A549 (cell line): ENCODE results near the gene PGPEP1. TPM values are rescaled to one million over a fixed set of nuclear protein-coding genes. Genes with fewer than 3 reads are reported as not detected.

ENCODE experiments used
- polyA plus RNA-seq, 4 experiments: library from polyadenylated mRNA; depleted of rRNA in 3 of 4; stranded (reverse); fragments of >200 nt; fragmentation: RNase III in 1 of 4; extraction: RNeasy Plus Mini Kit Qiagen cat#74134 plus additional on column Dnase treatment in 1 of 4; gene quantifications; 2 replicates in 3 of 4; 3 replicates in 1 of 4; pipeline ENCODE4 v1.2.3, GENCODE V29; 2011 to 2017
- small RNA-seq, 6 experiments: library from RNA; depleted of rRNA; stranded (forward); fragments of <200 nt; gene quantifications; one replicate each; pipeline ENCODE3, GENCODE V24; 2012

The PGPEP1 gene
- polyA plus RNA-seq, 2 of the 4 experiments (the other 2 are of a cell fraction): 5.3 to 7.1 TPM

Small RNA genes within 50 kb of the gene (small RNA-seq; reads per million reads assigned to genes)
- gene MIR3189 (0 to 16.4 (median 6.5) reads per million in 6 experiments), gene RN7SL513P (0 to 2.6 (median 0) reads per million in 6 experiments)

Other genes starting within 250 kb of the PGPEP1 start
- 1.3 and 1.9 TPM in 2 replicates for gene MAST3, start 242.8 kb upstream of the PGPEP1 start, polyA plus RNA-seq (2011; rRNA removed)
- 2.0 to 2.5 TPM (median 2.0 TPM) in 3 replicates for gene MAST3, start 242.8 kb upstream of the PGPEP1 start, polyA plus RNA-seq (2017; fragmentation: RNase III; extraction: RNeasy Plus Mini Kit Qiagen cat#74134 plus additional on column Dnase treatment)
- 5.3 and 6.7 TPM in 2 replicates for gene PIK3R2, start 187.4 kb upstream of the PGPEP1 start, polyA plus RNA-seq (2011; rRNA removed)
- 8.3 to 12.4 TPM (median 9.3 TPM) in 3 replicates for gene PIK3R2, start 187.4 kb upstream of the PGPEP1 start, polyA plus RNA-seq (2017; fragmentation: RNase III; extraction: RNeasy Plus Mini Kit Qiagen cat#74134 plus additional on column Dnase treatment)
- 11.2 and 12.3 TPM in 2 replicates for gene IFI30, start 166.8 kb upstream of the PGPEP1 start, polyA plus RNA-seq (2011; rRNA removed)
- gene IFI30, start 166.8 kb upstream of the PGPEP1 start, polyA plus RNA-seq (2017; fragmentation: RNase III; extraction: RNeasy Plus Mini Kit Qiagen cat#74134 plus additional on column Dnase treatment): 13.5 to 19.8 TPM (median 16.8 TPM) in 3 replicates
- gene MPV17L2, start 147.4 kb upstream of the PGPEP1 start, polyA plus RNA-seq (2011; rRNA removed): 8.3 and 11.4 TPM in 2 replicates
- gene MPV17L2, start 147.4 kb upstream of the PGPEP1 start, polyA plus RNA-seq (2017; fragmentation: RNase III; extraction: RNeasy Plus Mini Kit Qiagen cat#74134 plus additional on column Dnase treatment): 12.2 to 13.9 TPM (median 12.3 TPM) in 3 replicates
- 0.39 and 1.0 TPM in 2 replicates for gene RAB3A, start 136.6 kb upstream of the PGPEP1 start, polyA plus RNA-seq (2011; rRNA removed)
- gene RAB3A, start 136.6 kb upstream of the PGPEP1 start, polyA plus RNA-seq (2017; fragmentation: RNase III; extraction: RNeasy Plus Mini Kit Qiagen cat#74134 plus additional on column Dnase treatment): 1.0 to 1.6 TPM (median 1.4 TPM) in 3 replicates
- gene PDE4C, start 114.2 kb upstream of the PGPEP1 start, polyA plus RNA-seq (2011; rRNA removed): 0.25 and 0.54 TPM in 2 replicates
- 0.34 to 0.65 TPM (median 0.55 TPM) in 3 replicates for gene PDE4C, start 114.2 kb upstream of the PGPEP1 start, polyA plus RNA-seq (2017; fragmentation: RNase III; extraction: RNeasy Plus Mini Kit Qiagen cat#74134 plus additional on column Dnase treatment)
- 0.34 and 0.63 TPM in 2 replicates for gene IQCN, start 66.1 kb upstream of the PGPEP1 start, polyA plus RNA-seq (2011; rRNA removed)
- 0.49 to 0.64 TPM (median 0.50 TPM) in 3 replicates for gene IQCN, start 66.1 kb upstream of the PGPEP1 start, polyA plus RNA-seq (2017; fragmentation: RNase III; extraction: RNeasy Plus Mini Kit Qiagen cat#74134 plus additional on column Dnase treatment)
- gene JUND, start 59.0 kb upstream of the PGPEP1 start, polyA plus RNA-seq (2011; rRNA removed): 52.9 and 68.9 TPM in 2 replicates
- 52.6 to 70.4 TPM (median 65.1 TPM) in 3 replicates for gene JUND, start 59.0 kb upstream of the PGPEP1 start, polyA plus RNA-seq (2017; fragmentation: RNase III; extraction: RNeasy Plus Mini Kit Qiagen cat#74134 plus additional on column Dnase treatment)
- 106 and 154 TPM in 2 replicates for gene LSM4, start 17.5 kb upstream of the PGPEP1 start, polyA plus RNA-seq (2011; rRNA removed)
- gene LSM4, start 17.5 kb upstream of the PGPEP1 start, polyA plus RNA-seq (2017; fragmentation: RNase III; extraction: RNeasy Plus Mini Kit Qiagen cat#74134 plus additional on column Dnase treatment): 169 to 180 TPM (median 171 TPM) in 3 replicates
- 67.8 and 78.5 TPM in 2 replicates for gene GDF15, start 45.6 kb downstream of the PGPEP1 start, polyA plus RNA-seq (2011; rRNA removed)
- gene GDF15, start 45.6 kb downstream of the PGPEP1 start, polyA plus RNA-seq (2017; fragmentation: RNase III; extraction: RNeasy Plus Mini Kit Qiagen cat#74134 plus additional on column Dnase treatment): 53.4 to 58.4 TPM (median 56.9 TPM) in 3 replicates
- not detected in 2 replicates for gene LRRC25, start 57.0 kb downstream of the PGPEP1 start, polyA plus RNA-seq (2011; rRNA removed)
- not detected in 3 replicates for gene LRRC25, start 57.0 kb downstream of the PGPEP1 start, polyA plus RNA-seq (2017; fragmentation: RNase III; extraction: RNeasy Plus Mini Kit Qiagen cat#74134 plus additional on column Dnase treatment)
- gene SSBP4, start 78.8 kb downstream of the PGPEP1 start, polyA plus RNA-seq (2011; rRNA removed): 5.4 and 6.9 TPM in 2 replicates
- 37.8 to 43.2 TPM (median 41.5 TPM) in 3 replicates for gene SSBP4, start 78.8 kb downstream of the PGPEP1 start, polyA plus RNA-seq (2017; fragmentation: RNase III; extraction: RNeasy Plus Mini Kit Qiagen cat#74134 plus additional on column Dnase treatment)
- gene ISYNA1, start 97.5 kb downstream of the PGPEP1 start, polyA plus RNA-seq (2011; rRNA removed): 17.6 and 18.0 TPM in 2 replicates
- 48.5 to 71.0 TPM (median 60.7 TPM) in 3 replicates for gene ISYNA1, start 97.5 kb downstream of the PGPEP1 start, polyA plus RNA-seq (2017; fragmentation: RNase III; extraction: RNeasy Plus Mini Kit Qiagen cat#74134 plus additional on column Dnase treatment)
- 1.1 and 1.6 TPM in 2 replicates for gene ELL, start 181.5 kb downstream of the PGPEP1 start, polyA plus RNA-seq (2011; rRNA removed)
- gene ELL, start 181.5 kb downstream of the PGPEP1 start, polyA plus RNA-seq (2017; fragmentation: RNase III; extraction: RNeasy Plus Mini Kit Qiagen cat#74134 plus additional on column Dnase treatment): 3.6 to 3.8 TPM (median 3.7 TPM) in 3 replicates
- 53.3 and 56.1 TPM in 2 replicates for gene FKBP8, start 203.0 kb downstream of the PGPEP1 start, polyA plus RNA-seq (2011; rRNA removed)
- gene FKBP8, start 203.0 kb downstream of the PGPEP1 start, polyA plus RNA-seq (2017; fragmentation: RNase III; extraction: RNeasy Plus Mini Kit Qiagen cat#74134 plus additional on column Dnase treatment): 97.0 to 124 TPM (median 123 TPM) in 3 replicates
- 62.8 and 73.6 TPM in 2 replicates for gene KXD1, start 217.3 kb downstream of the PGPEP1 start, polyA plus RNA-seq (2011; rRNA removed)
- gene KXD1, start 217.3 kb downstream of the PGPEP1 start, polyA plus RNA-seq (2017; fragmentation: RNase III; extraction: RNeasy Plus Mini Kit Qiagen cat#74134 plus additional on column Dnase treatment): 83.9 to 90.6 TPM (median 87.4 TPM) in 3 replicates
- gene UBA52, start 231.3 kb downstream of the PGPEP1 start, polyA plus RNA-seq (2011; rRNA removed): 888 and 1,266 TPM in 2 replicates
- 942 to 959 TPM (median 947 TPM) in 3 replicates for gene UBA52, start 231.3 kb downstream of the PGPEP1 start, polyA plus RNA-seq (2017; fragmentation: RNase III; extraction: RNeasy Plus Mini Kit Qiagen cat#74134 plus additional on column Dnase treatment)
- gene REX1BD, start 248.2 kb downstream of the PGPEP1 start, polyA plus RNA-seq (2011; rRNA removed): 13.3 and 23.1 TPM in 2 replicates
- gene REX1BD, start 248.2 kb downstream of the PGPEP1 start, polyA plus RNA-seq (2017; fragmentation: RNase III; extraction: RNeasy Plus Mini Kit Qiagen cat#74134 plus additional on column Dnase treatment): 47.3 to 50.3 TPM (median 47.7 TPM) in 3 replicates